CD4-positive, alpha-beta memory T cell (primary cell): ENCODE results near the gene ZNF366. TPM values are rescaled to one million over a fixed set of nuclear protein-coding genes. Genes with fewer than 3 reads are reported as not detected.

Experiments used
- CTCF ChIA-PET: fragments of 350-600 bp; sonication (Branson Sonifier 250); formaldehyde crosslinking; loops from one replicate; lab custom pipeline; 2021; ENCODE audit warnings: inconsistent platforms; ENCODE audit not compliant: partially characterized antibody; lab: Charles Lee
- POLR2A ChIA-PET: fragments of 350-600 bp; sonication (Branson Sonifier 250); formaldehyde crosslinking; loops from one replicate; lab custom pipeline; 2021; ENCODE audit not compliant: partially characterized antibody; lab: Charles Lee
- DNase-seq, 5 donors: peaks; one replicate each; pipeline versions ENCODE4 v3.0.0 to v3.0.0-alpha.2; 2020 to 2022; ENCODE audit warnings: mixed read lengths in 1 of 5
- H3K27ac ChIP-seq: one replicate; pipeline ENCODE4 v1.7.0; 2013; ENCODE audit warnings: low read depth, low read length
- H3K27me3 ChIP-seq: 2 replicates; pipeline ENCODE4 v1.7.0; 2013; ENCODE audit warnings: mild to moderate bottlenecking, low read length, moderate library complexity; ENCODE audit not compliant: insufficient read depth
- H3K36me3 ChIP-seq: 2 replicates; pipeline ENCODE4 v1.7.0; 2013; ENCODE audit warnings: mild to moderate bottlenecking, low read length, moderate library complexity; ENCODE audit not compliant: insufficient read depth
- H3K4me1 ChIP-seq: 2 replicates; pipeline ENCODE4 v1.7.0; 2013; ENCODE audit warnings: mild to moderate bottlenecking, low read length, moderate library complexity; ENCODE audit not compliant: insufficient read depth
- H3K4me3 ChIP-seq, 2 donors: one replicate each; pipeline ENCODE4 v1.7.0; 2013; ENCODE audit warnings: low read length in 2 of 2, mild to moderate bottlenecking in 1 of 2
- H3K9me3 ChIP-seq, 2 donors: one replicate each; pipeline ENCODE4 v1.7.0; 2013; ENCODE audit warnings: low read length in 2 of 2, control low read depth in 1 of 2; ENCODE audit not compliant: control insufficient read depth in 1 of 2
- H3K27ac Mint-ChIP-seq, 7 donors: one replicate each; pipeline ENCODE4 v1.8.0; 2020 to 2021; ENCODE audit warnings: mixed read lengths in 7 of 7, mild to moderate bottlenecking in 6 of 7, inconsistent platforms in 3 of 7, moderate library complexity in 3 of 7
- H3K27me3 Mint-ChIP-seq, 2 donors: one replicate each; pipeline ENCODE4 v1.8.0; 2020 to 2021; ENCODE audit warnings: mixed read lengths in 2 of 2
- H3K36me3 Mint-ChIP-seq, 2 donors: one replicate each; pipeline ENCODE4 v1.8.0; 2020 to 2021; ENCODE audit warnings: mixed read lengths in 2 of 2, inconsistent platforms in 1 of 2, mild to moderate bottlenecking in 1 of 2
- H3K4me1 Mint-ChIP-seq, 4 donors: one replicate each; pipeline ENCODE4 v1.8.0; 2020 to 2021; ENCODE audit warnings: mixed read lengths in 4 of 4, mild to moderate bottlenecking in 1 of 4
- H3K4me3 Mint-ChIP-seq, 8 donors: one replicate each; pipeline ENCODE4 v1.8.0; 2020 to 2021; ENCODE audit warnings: mixed read lengths in 8 of 8, mild to moderate bottlenecking in 7 of 8, moderate library complexity in 6 of 8, inconsistent platforms in 3 of 8
- H3K9me3 Mint-ChIP-seq, 8 donors: one replicate each; pipeline ENCODE4 v1.8.0; 2020 to 2021; ENCODE audit warnings: mixed read lengths in 8 of 8, mild to moderate bottlenecking in 5 of 8, inconsistent platforms in 3 of 8, moderate library complexity in 1 of 8
- intact Hi-C: fragments of 100-400 bp; cut with micrococcal nuclease; formaldehyde crosslinking; loops from one replicate; pipeline ENCODE4 v1.15.1; 2023
- polyA plus RNA-seq, 2 donors: library from polyadenylated mRNA; unstranded; fragments of 300-500 nt; fragmentation: Illumina TruSeq; gene quantifications; one replicate each; pipeline ENCODE4 v1.2.3, GENCODE V29; 2021
- total RNA-seq, 2 experiments: library from RNA; stranded (reverse); gene quantifications; one replicate each; pipeline ENCODE4 v1.2.3, GENCODE V29; 2021

The ZNF366 gene
- total and polyA plus RNA-seq, 4 experiments from 2014 or later, result 0.29 to 0.58 TPM; not detected in 2

- intact Hi-C loops, result no loop called here
- peaks cover 0 to 16% (median 5%) of the 10 kb centered on the region in 8 donors for H3K9me3 Mint-ChIP-seq
- no peaks in the 10 kb centered on the region for H3K4me1 ChIP-seq
- no peak overlapping the region for H3K27ac Mint-ChIP-seq
- no peaks in the 10 kb centered on the region for H3K36me3 ChIP-seq
- no peaks in the 10 kb centered on the region for H3K27me3 ChIP-seq
- CTCF ChIA-PET, result no interaction called here
- H3K9me3 ChIP-seq, result no peaks in the 10 kb centered on the region
- H3K4me3 ChIP-seq, result no peak overlapping the region
- H3K36me3 Mint-ChIP-seq, result no peaks in the 10 kb centered on the region
- peaks cover 7 to 9% of the 10 kb centered on the region in 2 donors for H3K27me3 Mint-ChIP-seq
- no peak for DNase-seq
- H3K4me3 Mint-ChIP-seq, result no peak overlapping the region
- peaks cover 0 to 2% (median 0%) of the 10 kb centered on the region in 4 donors for H3K4me1 Mint-ChIP-seq
- POLR2A ChIA-PET, result no interaction called here
- H3K27ac ChIP-seq, result no peak overlapping the region
Measured at GRCh38 chr5:72518001-72518683, 10.9 kb upstream of the ZNF366 start.

- Mint-ChIP-seq H3K9me3 (peaks cover 0 to 17% (median 5%) of the 10 kb centered on the region in 8 donors), H3K36me3 (no peaks in the 10 kb centered on the region)
- H3K4me1 ChIP-seq, result no peaks in the 10 kb centered on the region
Measured at GRCh38 chr5:72516916-72517315, 9.7 kb upstream of the ZNF366 start.

DNA sequence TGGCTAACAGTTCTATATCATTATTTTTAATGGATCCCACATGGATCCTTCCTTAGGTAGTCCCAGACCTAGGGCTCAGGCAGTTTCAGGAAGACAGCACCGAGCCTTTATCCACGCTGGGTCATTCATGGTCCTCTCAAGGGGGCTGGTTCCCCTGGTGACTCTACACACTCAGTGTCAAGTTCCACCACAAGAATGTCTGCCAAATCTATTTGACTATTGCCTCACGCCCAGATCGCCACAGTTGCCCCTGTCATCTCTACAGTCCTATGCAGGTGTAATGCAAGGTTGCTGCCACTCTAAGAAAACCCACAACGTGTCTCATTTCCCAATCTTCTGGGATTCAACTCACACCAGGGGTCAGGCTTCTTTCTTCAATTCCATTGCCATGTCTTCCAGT lies 8.0 kb upstream of the ZNF366 start:
- H3K36me3 Mint-ChIP-seq, result no peaks in the 10 kb centered on the region
- intact Hi-C loops, result no loop called here
- H3K4me3 Mint-ChIP-seq, result no peak overlapping the region
- H3K27me3 Mint-ChIP-seq, result peaks cover 12 to 15% of the 10 kb centered on the region in 2 donors
- H3K4me1 Mint-ChIP-seq, result peaks cover 0 to 2% (median 0%) of the 10 kb centered on the region in 4 donors
- POLR2A ChIA-PET, result no interaction called here
- no peak overlapping the region for H3K27ac ChIP-seq
- no peak overlapping the region for H3K4me3 ChIP-seq
- CTCF ChIA-PET, result no interaction called here
- H3K27me3 ChIP-seq, result no peaks in the 10 kb centered on the region
- H3K4me1 ChIP-seq, result no peaks in the 10 kb centered on the region
- H3K36me3 ChIP-seq, result no peaks in the 10 kb centered on the region
- H3K27ac Mint-ChIP-seq, result no peak overlapping the region
- no peak for DNase-seq
- no peaks in the 10 kb centered on the region for H3K9me3 ChIP-seq
- peaks cover 0 to 14% (median 3%) of the 10 kb centered on the region in 8 donors for H3K9me3 Mint-ChIP-seq

More at GRCh38 chr5:72516916-72517315, 9.7 kb upstream of the ZNF366 start:
- H3K27ac Mint-ChIP-seq, result no peak overlapping the region
- intact Hi-C loops, result no loop called here
- H3K36me3 ChIP-seq, result no peaks in the 10 kb centered on the region
- no peak for DNase-seq
- POLR2A ChIA-PET, result no interaction called here
- H3K4me3 Mint-ChIP-seq, result no peak overlapping the region
- no peak overlapping the region for H3K27ac ChIP-seq
- H3K4me3 ChIP-seq, result no peak overlapping the region
- no peaks in the 10 kb centered on the region for H3K9me3 ChIP-seq
- CTCF ChIA-PET, result no interaction called here
- peaks cover 12% of the 10 kb centered on the region in 2 donors for H3K27me3 Mint-ChIP-seq
- no peaks in the 10 kb centered on the region for H3K27me3 ChIP-seq
- H3K4me1 Mint-ChIP-seq, result peaks cover 0 to 2% (median 0%) of the 10 kb centered on the region in 4 donors

- CTCF ChIA-PET, result no interaction called here
Measured at GRCh38 chr5:72512593-72512860, 5.3 kb upstream of the ZNF366 start.

GRCh38 chr5:72511774-72512592 lies 4.8 kb upstream of the ZNF366 start:
- Histone ChIP-seq H3K9me3 (no peaks in the 10 kb centered on the region), H3K27ac (no peak overlapping the region), H3K27me3 (no peaks in the 10 kb centered on the region), H3K4me1 (no peaks in the 10 kb centered on the region), H3K36me3 (no peaks in the 10 kb centered on the region), H3K4me3 (no peak overlapping the region)
- H3K27me3 Mint-ChIP-seq, result peaks cover 10 to 18% of the 10 kb centered on the region in 2 donors
- H3K36me3 Mint-ChIP-seq, result no peaks in the 10 kb centered on the region
- no peak overlapping the region for H3K4me3 Mint-ChIP-seq
- ChIA-PET CTCF (no interaction called here), POLR2A (no interaction called here)
- H3K27ac Mint-ChIP-seq, result no peak overlapping the region
- intact Hi-C loops, result no loop called here
- no peaks in the 10 kb centered on the region for H3K4me1 Mint-ChIP-seq
- H3K9me3 Mint-ChIP-seq, result peaks cover 0 to 5% (median 0%) of the 10 kb centered on the region in 8 donors
- no peak for DNase-seq

More at GRCh38 chr5:72512593-72512860, 5.3 kb upstream of the ZNF366 start:
- no peaks in the 10 kb centered on the region for H3K36me3 Mint-ChIP-seq
- H3K4me1 Mint-ChIP-seq, result no peaks in the 10 kb centered on the region
- no peaks in the 10 kb centered on the region for H3K9me3 ChIP-seq
- DNase-seq, result no peak
- no peak overlapping the region for H3K4me3 Mint-ChIP-seq
- H3K27ac Mint-ChIP-seq, result no peak overlapping the region
- POLR2A ChIA-PET, result no interaction called here
- no peaks in the 10 kb centered on the region for H3K4me1 ChIP-seq
- H3K27ac ChIP-seq, result no peak overlapping the region
- peaks cover 10 to 18% of the 10 kb centered on the region in 2 donors for H3K27me3 Mint-ChIP-seq
- H3K4me3 ChIP-seq, result no peak overlapping the region
- no peaks in the 10 kb centered on the region for H3K36me3 ChIP-seq
- peaks cover 0 to 5% (median 0%) of the 10 kb centered on the region in 8 donors for H3K9me3 Mint-ChIP-seq
- H3K27me3 ChIP-seq, result no peaks in the 10 kb centered on the region
- intact Hi-C loops, result no loop called here

DNA sequence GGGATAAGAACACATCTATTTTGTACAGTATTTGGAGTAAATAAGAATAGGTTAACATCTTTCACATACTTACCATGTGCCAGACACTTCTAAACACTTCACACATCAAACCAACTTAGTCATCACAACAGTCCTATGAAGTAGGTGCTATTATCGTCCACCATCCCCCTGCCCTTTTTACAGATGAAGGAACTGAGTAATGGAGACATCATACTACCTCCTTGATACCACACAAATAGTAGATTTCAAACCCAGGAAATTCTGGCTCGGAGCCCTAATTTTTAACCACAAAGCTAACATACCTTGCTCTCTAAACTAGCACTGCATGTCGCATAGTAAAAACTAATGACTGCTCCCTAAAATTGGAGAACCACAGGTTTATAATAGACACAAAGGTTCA lies 4.2 kb upstream of the ZNF366 start:
- peaks cover 10 to 19% of the 10 kb centered on the region in 2 donors for H3K27me3 Mint-ChIP-seq
- CTCF ChIA-PET, result no interaction called here
- Histone ChIP-seq H3K4me3 (no peak overlapping the region), H3K36me3 (no peaks in the 10 kb centered on the region), H3K9me3 (no peaks in the 10 kb centered on the region), H3K27ac (no peak overlapping the region), H3K27me3 (no peaks in the 10 kb centered on the region), H3K4me1 (no peaks in the 10 kb centered on the region)
- H3K36me3 Mint-ChIP-seq, result no peaks in the 10 kb centered on the region
- intact Hi-C loops, result no loop called here
- H3K4me3 Mint-ChIP-seq, result no peak overlapping the region
- no peaks in the 10 kb centered on the region for H3K4me1 Mint-ChIP-seq
- H3K27ac Mint-ChIP-seq, result no peak overlapping the region
- H3K9me3 Mint-ChIP-seq, result peaks cover 0 to 5% (median 0%) of the 10 kb centered on the region in 8 donors
- POLR2A ChIA-PET, result no interaction called here
- no peak for DNase-seq

DNA sequence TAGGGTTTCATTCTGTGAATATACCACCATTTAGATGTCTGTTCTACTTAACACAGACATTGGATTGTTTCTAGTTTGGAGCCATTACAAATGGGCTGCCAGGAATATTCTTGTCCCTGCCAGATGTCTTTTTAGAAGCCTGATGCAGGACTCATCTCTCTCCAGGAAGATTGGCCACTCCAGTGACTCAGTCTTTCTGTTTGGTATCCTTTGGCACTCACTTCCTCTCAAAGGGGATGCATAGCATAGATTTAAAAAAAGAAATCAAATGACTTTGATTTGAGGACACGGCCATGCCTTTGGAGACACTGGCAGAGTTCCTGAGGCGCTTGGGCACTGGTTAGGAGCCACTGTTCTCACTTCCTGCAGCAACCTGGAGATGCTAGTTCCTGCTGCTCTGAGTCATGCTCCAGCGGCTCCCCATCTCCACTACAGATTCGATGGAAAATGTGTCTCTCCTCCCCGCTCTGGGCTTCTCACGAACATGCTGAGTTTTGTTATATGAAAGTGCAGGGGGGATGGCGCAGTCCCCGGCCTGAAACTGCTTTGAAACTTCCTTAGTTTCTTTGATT lies 3.5 kb upstream of the ZNF366 start:
- CTCF ChIA-PET, result no interaction called here
- intact Hi-C loops, result no loop called here

More for the DNA sequence above, 3.5 kb upstream of the ZNF366 start:
- Mint-ChIP-seq H3K27ac (no peak overlapping the region), H3K36me3 (no peaks in the 10 kb centered on the region), H3K4me3 (no peak overlapping the region), H3K27me3 (peaks cover 11 to 19% of the 10 kb centered on the region in 2 donors), H3K9me3 (peaks cover 0 to 5% (median 0%) of the 10 kb centered on the region in 8 donors), H3K4me1 (no peaks in the 10 kb centered on the region)
- Histone ChIP-seq H3K27ac (no peak overlapping the region), H3K36me3 (no peaks in the 10 kb centered on the region), H3K4me1 (no peaks in the 10 kb centered on the region), H3K27me3 (no peaks in the 10 kb centered on the region), H3K9me3 (no peaks in the 10 kb centered on the region), H3K4me3 (no peak overlapping the region)
- POLR2A ChIA-PET, result no interaction called here
- DNase-seq, result no peak
